Measurements from ENCODE around the gene DFFB. TPM values are rescaled to one million over a fixed set of nuclear protein-coding genes. Genes with fewer than 3 reads are reported as not detected.

Gene DFFB
- total RNA-seq, 1 experiment from 2014 or later = 9.0 TPM

DNA sequence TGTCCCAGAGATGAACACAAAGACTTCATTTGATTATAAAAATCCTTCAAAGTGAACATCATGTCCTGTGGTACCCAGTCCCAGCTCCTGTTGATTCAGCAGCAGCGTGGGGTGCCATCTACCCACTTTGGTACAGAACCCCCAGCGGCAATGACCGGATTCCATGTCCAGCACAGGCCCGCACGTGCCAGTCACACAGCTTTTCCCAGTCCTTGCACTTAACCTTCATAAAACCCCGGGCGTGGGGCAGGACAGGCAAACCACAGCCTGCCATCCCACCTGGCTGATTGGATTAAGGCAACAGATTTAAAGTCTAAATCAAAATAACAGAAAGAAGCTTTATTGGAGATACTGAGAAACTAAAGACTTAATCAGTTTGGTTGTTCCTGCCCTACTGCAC is 15.8 kb upstream of the DFFB start:
- no TSS peak for BruUV-seq (replicated peaks)
- RAD21 ChIA-PET (ENCODE audit: low non-redundant PET in 1 of 2, low total read pairs in 2 of 2, uncharacterized antibody in 2 of 2, unreplicated experiment in 2 of 2) = no interaction called here

More for the DNA sequence above, 15.8 kb upstream of the DFFB start:
- Histone ChIP-seq H3K9me3 (ENCODE audit: control insufficient read depth in 1 of 2, insufficient read depth in 1 of 2, low read depth in 1 of 2, low read length in 2 of 2) (no peaks in the 10 kb centered on the region), H3K79me2 (ENCODE audit: insufficient read depth, low read length) (no peaks in the 10 kb centered on the region), H3K9ac (ENCODE audit: low read length) (no peak overlapping the region), H3K4me3 (replicated peaks in 1 of 2; ENCODE audit: low read depth in 1 of 2, low read length in 2 of 2) (no peak overlapping the region), H2AFZ (ENCODE audit: low read depth, low read length, poor library complexity, severe bottlenecking) (no peak overlapping the region), H3K36me3 (ENCODE audit: control insufficient read depth in 1 of 2, insufficient read depth in 2 of 2, low read length in 2 of 2) (peaks cover 3 to 5% of the 10 kb centered on the region in 2 experiments; a peak in 2 of 4 replicates), H3K27ac (ENCODE audit: low read depth, low read length) (no peak overlapping the region), H3K27me3 (ENCODE audit: insufficient read depth, low read length) (no peaks in the 10 kb centered on the region), H3K9me2 (ENCODE audit: insufficient read depth) (no peaks in the 10 kb centered on the region), H4K20me1 (ENCODE audit: insufficient read depth) (no peaks in the 10 kb centered on the region), H3K4me2 (ENCODE audit: low read length) (no peak overlapping the region), H3K4me1 (ENCODE audit: control insufficient read depth in 1 of 2, insufficient read depth in 2 of 2, low read length in 2 of 2) (no peaks in the 10 kb centered on the region)
- TF ChIP-seq YY1 (IDR thresholded peaks at IDR 0.05; ENCODE audit: extremely low read depth, insufficient replicate concordance, low read depth, low read length) (no peak), ZNF274 (IDR thresholded peaks at IDR 0.05; ENCODE audit: low read depth, low read length) (no peak), ZFX (IDR thresholded peaks at IDR 0.05) (no peak), SRF (IDR thresholded peaks at IDR 0.05; ENCODE audit: low read depth) (no peak), JUND (IDR thresholded peaks at IDR 0.05) (no peak), CBX3 (IDR thresholded peaks at IDR 0.05; ENCODE audit: low read depth) (no peak), EZH2 (IDR thresholded peaks at IDR 0.05) (no peak), CEBPB (IDR thresholded peaks at IDR 0.05; ENCODE audit: low read depth) (no peak), ZBTB33 (IDR thresholded peaks at IDR 0.05; ENCODE audit: extremely low read depth, insufficient replicate concordance, low read length) (no peak), POLR2AphosphoS5 (IDR thresholded peaks at IDR 0.05; ENCODE audit: low read depth, low read length) (no peak), TCF7L2 (IDR thresholded peaks at IDR 0.05; ENCODE audit: borderline replicate concordance, extremely low read depth, insufficient read depth, insufficient read length) (no peak), EZH2phosphoT487 (IDR thresholded peaks at IDR 0.05; ENCODE audit: borderline replicate concordance) (no peak)
- TF ChIP-seq, protein P1, sequence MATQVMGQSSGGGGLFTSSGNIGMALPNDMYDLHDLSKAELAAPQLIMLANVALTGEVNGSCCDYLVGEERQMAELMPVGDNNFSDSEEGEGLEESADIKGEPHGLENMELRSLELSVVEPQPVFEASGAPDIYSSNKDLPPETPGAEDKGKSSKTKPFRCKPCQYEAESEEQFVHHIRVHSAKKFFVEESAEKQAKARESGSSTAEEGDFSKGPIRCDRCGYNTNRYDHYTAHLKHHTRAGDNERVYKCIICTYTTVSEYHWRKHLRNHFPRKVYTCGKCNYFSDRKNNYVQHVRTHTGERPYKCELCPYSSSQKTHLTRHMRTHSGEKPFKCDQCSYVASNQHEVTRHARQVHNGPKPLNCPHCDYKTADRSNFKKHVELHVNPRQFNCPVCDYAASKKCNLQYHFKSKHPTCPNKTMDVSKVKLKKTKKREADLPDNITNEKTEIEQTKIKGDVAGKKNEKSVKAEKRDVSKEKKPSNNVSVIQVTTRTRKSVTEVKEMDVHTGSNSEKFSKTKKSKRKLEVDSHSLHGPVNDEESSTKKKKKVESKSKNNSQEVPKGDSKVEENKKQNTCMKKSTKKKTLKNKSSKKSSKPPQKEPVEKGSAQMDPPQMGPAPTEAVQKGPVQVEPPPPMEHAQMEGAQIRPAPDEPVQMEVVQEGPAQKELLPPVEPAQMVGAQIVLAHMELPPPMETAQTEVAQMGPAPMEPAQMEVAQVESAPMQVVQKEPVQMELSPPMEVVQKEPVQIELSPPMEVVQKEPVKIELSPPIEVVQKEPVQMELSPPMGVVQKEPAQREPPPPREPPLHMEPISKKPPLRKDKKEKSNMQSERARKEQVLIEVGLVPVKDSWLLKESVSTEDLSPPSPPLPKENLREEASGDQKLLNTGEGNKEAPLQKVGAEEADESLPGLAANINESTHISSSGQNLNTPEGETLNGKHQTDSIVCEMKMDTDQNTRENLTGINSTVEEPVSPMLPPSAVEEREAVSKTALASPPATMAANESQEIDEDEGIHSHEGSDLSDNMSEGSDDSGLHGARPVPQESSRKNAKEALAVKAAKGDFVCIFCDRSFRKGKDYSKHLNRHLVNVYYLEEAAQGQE (IDR thresholded peaks at IDR 0.05; ENCODE audit: low read depth) = no peak
- TF ChIP-seq, protein P2, sequence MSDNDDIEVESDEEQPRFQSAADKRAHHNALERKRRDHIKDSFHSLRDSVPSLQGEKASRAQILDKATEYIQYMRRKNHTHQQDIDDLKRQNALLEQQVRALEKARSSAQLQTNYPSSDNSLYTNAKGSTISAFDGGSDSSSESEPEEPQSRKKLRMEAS (IDR thresholded peaks at IDR 0.05) = no peak
- ChIA-PET POLR2A (no interaction called here), CTCF (no interaction called here)
- no peak for DNase-seq (ENCODE audit: low read depth, low spot score)
- intact Hi-C loops (cut with micrococcal nuclease) = no loop called here
- ATAC-seq = no peak
